ENCODE results near the gene CACTIN.

DNA sequence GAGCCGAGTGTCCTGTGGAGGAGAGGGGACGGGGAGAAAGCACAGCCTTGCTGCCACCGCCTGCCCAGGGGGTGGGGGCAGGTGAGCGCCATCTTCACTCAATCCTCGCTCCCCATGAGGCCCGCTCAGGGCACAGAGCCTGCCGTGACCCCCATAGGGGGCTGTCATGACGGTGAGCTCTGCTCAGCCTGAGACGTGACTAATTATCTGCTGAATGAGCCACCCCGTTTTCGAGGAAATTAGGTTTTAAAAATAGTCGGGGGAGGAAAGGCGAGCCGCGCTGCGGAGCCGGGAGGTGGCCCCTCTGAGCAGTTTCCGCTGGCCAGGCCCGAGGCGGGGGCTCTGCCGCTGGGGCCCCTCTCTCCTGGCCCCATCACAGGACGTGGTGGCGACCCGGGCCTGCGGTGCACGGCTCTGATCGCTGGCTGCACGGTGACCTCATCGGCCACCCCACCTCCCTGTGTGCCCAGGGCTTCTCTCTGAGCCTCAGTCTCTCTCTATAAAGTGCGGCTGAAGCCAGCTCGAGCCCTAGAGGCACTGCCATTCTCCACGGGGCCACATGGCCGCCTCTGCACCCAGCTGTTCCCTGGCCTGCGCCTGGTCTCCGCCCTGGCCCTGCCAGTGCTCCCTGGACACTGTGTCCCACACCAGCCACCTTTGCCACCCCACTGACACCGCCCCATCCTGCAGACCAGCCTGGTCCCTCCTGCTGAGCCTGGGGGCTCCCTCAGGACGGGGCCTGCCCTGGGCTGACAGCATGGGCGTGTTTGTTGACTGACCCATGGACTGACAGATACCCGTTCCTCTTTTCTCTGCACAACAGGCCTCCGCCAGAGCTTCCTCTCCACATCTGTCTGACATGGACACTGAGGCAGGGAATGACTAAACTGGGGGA is 45.3 kb upstream of the CACTIN start:
- no peak for TF ChIP-seq CTCF (IDR thresholded peaks at IDR 0.05)
- TF ChIP-seq POLR2A (IDR thresholded peaks at IDR 0.05) = no peak
- no peak for TF ChIP-seq POLR2AphosphoS5 (IDR thresholded peaks at IDR 0.05)
